Measurements from ENCODE around the gene PLEKHA1.

PLEKHA1 gene

DNA sequence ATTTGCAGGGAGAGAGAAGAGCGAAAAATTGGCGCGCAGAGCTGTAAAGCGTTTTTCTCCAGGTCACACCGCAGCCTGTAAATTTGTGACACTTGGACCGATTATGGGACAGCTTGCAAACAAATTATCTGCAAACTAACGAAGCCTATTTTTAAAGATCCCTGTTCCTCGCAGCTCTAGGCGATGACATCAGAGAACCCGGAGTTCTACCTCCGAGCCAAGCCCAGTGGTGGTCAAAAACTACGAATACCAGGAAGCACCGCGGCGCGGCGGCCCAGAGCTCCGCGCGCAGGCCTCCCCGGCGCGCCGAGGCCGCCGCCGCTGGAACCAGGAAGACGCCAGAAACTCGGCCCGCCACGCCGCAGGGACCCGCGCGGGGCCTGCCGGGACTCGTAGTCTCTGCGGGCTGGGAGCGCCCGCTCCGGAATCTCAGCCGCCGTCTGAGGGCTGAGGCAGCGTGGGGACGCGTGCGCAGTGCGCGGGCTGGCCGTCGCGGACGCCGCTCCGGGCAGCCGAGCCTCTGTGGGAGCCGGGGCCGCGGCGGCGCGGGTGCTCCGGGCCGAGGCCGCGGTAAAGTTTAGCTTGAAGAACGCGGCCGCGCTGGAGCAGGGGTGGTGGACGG lies at the start of gene PLEKHA1:
PLEKHA1 (plus strand) TSS at position 472 of the 622 bp plus-strand sequence. CDS start 18,493 bp downstream, outside the sequence.
- DNase-seq (ENCODE audit: low spot score), result peak; percentile 47

DNA sequence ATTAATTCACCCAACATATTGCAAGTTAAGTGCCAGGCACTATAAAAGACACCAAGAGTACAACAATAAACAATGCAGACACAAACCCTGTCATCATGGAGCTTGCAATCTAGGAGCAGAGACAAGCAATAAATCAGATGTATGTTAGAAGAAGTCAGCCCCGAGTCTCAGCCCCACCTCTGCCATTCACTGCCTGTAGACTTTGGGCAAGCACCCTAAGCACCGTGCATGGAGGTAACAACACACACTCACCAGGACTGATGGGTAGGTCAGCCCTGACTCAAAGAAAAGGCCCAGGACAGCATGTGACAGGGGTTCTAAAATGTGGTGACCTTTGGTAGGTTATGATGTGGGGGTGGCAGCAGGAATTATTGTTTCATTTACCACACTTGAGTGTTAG lies 49.3 kb upstream of the PLEKHA1 start:
- DNase-seq (ENCODE audit: low spot score), result no peak

GRCh38 chr10:122326385-122326784 lies 48.1 kb upstream of the PLEKHA1 start:
- DNase-seq (ENCODE audit: low spot score), result no peak

DNA sequence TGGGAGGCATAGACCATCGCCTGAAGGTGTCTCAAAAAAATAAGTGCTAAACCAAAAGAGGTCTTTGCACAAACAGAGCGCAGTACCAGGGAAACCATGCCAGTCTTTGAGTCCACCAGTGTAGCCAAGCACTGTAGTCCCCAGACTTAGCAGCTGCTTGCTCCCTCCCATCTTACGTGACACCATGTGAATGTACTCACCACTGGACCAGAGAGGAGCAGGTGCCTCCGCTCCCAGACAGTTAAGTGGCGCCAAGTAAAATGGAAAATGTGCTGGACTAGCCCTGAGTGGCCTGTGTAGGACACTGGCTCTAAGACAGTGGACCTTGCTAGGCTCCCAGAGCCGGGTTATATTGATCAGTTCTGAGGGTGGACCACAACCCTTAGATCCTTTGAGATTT lies 47.7 kb upstream of the PLEKHA1 start:
- no peak for DNase-seq (ENCODE audit: low spot score)

DNA sequence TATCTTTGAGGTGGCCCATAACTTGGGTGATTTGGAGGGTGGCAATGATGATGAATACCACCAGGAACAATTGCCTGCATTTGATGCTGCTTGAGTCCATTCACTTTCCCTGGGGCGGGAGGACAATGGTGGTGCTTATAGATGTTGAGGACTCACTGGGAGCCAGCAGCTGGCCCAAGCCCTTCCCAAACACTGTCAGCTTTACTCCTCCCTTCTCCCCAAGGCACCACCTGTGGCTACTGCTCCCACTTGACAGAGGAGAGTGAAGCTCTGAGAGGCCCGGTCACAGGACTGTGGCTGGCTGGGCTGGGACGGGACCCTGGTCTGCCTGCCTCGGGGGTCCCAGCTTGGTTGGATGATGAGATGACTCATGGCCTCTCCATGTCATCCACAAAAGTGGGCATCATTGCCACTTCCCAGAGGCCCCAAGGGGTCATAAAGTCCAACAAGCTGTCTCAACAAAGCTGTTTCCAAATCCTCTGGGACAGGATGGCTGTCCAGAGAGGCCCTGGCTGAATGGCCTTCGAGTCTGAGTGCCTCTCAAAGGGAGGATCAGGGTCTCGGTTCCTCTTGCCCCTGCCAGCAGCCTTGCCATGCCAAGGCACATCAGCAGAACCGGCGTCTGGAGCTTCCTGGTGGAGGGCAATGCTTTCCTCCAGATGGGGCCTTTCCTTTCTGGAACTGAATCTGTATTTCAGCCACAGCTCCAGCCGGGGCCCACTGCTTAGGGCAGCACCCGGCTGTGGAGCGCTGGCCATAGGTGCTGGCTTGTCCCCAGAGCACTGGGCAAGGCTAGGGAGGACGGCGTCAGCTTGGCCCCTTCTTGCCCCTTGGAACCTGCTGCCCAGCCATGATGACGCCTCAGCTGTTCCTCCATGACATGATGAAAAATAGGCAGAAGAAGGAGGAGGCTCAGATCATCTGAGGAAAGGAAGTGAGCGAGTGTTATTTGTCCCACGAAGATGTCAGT lies 47.0 kb upstream of the PLEKHA1 start:
- DNase-seq (ENCODE audit: low spot score), result no peak

GRCh38 chr10:122328676-122329075 lies 45.8 kb upstream of the PLEKHA1 start:
- no peak for DNase-seq (ENCODE audit: low spot score)

DNA sequence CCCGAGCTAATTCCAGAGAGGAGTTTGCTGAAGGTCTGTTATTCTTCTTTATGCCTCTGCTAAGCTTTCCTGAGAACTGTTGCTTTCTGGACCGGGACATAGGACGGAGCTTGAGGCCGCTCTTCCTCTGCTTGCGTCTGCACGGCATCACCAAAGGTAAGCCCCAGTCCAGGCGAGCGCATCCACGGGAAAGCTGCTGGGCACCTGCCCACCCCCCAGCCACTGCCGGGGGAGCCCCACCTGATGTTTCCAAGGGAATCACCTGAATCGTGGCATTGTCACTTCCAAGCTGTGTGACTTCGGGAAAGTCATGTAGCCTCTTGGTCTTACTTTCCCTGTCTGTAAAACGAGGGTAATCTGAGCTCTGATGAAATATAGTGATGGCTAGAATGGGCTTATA lies 45.1 kb upstream of the PLEKHA1 start:
- DNase-seq (ENCODE audit: low spot score), result no peak

- no peak for DNase-seq (ENCODE audit: low spot score)
Observed at GRCh38 chr10:122331100-122331499, 43.4 kb upstream of the PLEKHA1 start.

DNA sequence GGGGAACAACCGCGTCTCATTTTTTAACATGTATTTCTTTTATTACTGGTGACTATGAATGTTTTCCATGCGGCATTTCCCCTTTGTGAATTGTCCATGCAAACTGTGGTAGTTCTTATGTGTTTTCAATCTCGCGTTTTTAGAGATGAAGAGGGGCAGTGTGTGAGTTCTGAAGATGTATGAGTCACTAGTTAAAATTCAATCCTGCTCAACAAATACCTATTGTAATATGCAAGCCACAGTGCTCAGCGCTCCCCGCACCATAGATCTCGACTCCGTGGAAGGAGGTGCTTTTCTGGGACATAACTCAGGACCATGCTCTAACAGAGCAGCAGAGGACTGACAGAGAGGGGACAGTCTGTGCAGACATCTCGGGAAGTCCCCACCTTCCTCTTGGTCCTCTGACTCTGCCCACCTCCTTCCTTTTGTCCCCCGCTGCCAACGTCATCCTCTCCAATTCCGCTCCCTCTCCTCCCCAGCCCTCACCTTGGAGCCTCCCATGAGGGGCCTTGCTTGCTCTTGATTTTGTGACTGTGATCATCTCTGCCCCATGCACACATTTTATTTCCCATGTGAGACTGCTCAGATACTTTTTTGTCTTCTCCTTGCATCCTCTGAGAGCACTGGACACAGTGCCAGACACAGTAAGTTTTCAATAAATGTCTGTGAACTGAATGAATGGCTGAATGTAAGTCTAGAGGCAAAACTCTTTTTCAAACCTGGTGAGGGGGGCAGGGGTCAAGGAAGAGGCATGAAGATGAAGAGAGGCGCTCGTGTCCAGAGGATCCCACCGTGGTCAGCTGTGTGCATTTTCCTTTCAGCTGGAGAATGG lies 42.7 kb upstream of the PLEKHA1 start:
- no peak for DNase-seq (ENCODE audit: low spot score)

GRCh38 chr10:122333037-122333436 lies 41.5 kb upstream of the PLEKHA1 start:
- no peak for DNase-seq (ENCODE audit: low spot score)

DNA sequence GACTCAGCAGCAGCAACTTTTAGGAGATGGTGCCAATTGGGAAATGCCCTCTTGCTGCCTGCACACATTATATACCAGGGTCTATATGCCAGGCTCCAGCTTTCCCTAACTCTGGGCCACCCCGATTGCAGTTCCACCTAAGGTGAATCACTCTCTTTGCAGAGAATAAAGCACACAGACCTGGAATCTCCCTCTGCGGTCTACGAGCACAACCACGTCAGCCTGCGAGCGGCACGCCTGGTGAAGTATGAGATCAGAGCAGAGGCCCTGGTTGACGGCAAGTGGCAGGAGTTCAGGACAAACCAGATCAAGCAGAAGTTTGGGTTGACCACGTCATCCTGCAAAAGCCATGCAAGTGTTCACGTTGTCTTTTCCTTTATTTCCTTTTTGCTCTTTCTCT lies 38.2 kb upstream of the PLEKHA1 start:
- no peak for DNase-seq (ENCODE audit: low spot score)

- DNase-seq (ENCODE audit: low spot score), result no peak
Observed at GRCh38 chr10:122336961-122337360, 37.5 kb upstream of the PLEKHA1 start.

DNA sequence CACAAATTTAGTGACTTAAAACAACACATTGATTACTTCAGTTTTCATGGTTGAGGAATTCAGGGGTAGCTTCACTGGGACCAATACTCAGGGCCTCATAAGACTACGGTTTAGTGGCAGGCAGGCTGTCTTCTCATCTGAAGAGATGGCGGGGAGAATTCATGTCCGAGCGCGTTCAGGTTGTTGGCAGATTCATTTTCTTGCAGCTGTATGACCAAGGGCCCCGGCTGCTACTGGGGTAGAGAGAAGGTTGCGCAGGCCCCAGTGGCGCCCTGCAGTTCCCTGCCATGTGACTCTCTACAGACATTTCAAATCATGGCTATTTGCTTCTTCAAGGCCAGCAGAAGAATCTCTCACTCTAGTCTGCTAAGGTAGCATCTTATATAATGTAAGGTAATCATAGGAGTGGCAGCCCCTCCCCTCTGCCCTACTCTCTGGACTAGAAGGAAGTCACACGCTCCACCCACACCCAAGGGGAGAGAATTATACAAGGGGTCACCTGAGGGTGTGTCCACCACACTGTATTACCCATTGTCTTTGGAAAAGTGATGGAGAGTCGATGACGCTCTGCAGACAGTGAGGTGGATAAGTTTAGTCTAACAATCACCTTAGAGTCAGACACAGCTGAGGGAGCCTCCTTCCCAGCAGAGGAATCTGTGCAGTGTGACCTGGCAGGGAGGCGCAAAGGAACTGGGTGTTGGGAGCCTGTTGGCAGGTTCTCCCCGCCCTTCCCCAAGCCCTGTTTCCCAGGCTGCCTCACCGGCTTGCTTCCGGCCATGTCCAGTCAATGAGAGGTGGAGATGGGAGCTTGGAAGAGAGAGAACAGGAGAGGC lies 35.7 kb upstream of the PLEKHA1 start:
- DNase-seq (ENCODE audit: low spot score), result no peak

- no peak for DNase-seq (ENCODE audit: low spot score)
Observed at GRCh38 chr10:122341141-122341810, 33.2 kb upstream of the PLEKHA1 start.

- DNase-seq (ENCODE audit: low spot score), result no peak
Observed at GRCh38 chr10:122342293-122343134, 32.0 kb upstream of the PLEKHA1 start.

DNA sequence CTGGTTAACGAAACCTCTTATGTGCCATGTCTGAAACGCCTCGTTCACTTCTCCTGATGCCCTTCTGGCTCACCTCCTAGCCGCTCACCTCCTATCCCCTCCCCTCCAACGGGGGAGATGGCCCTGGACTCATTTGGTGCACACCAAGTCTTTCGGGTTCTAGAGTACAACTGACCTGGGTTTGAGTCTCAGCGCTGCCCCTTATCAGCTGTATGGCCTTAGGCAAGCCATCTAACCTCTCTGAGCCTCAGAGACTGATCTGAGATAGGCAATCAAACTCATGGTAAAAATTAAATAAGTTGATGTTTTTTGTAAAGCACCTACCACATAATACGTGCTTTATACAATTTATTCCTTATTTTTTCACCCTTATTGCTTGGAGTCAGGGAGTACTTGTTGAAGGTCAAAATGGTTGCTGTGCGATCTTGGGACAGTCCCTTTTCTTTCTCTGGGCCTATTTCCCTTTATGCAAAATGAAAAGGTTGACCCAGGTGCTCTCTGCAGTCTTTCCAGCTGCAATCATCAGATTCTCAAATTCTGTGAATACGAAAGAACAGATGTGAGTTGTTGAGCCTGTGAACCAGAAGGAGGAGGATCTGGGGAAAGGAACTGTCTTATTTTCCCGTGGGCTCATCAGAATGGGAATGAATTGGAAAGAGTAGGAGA lies 31.2 kb upstream of the PLEKHA1 start:
- DNase-seq (ENCODE audit: low spot score), result no peak

DNA sequence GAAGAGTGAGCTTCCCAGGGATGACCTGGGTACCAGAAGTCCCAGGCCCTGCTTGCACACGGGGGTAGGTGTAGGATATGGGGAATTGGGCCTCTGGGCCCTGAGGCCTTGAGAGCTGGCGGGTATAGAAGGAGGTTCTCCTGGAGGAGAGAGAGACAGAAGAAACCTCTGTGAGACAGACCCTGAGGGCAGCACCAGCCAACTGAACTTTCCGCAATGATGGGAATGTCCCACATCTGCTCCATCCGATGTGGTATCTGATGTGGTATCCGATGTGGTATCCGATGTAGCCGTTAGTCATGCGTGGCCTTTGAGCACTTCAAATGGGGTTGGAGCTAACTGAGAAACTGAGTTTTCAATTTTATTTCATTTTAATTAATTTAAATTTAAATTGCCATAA lies 30.6 kb upstream of the PLEKHA1 start:
- DNase-seq (ENCODE audit: low spot score), result no peak

GRCh38 chr10:122344741-122345258 lies 29.7 kb upstream of the PLEKHA1 start:
- no peak for DNase-seq (ENCODE audit: low spot score)

DNA sequence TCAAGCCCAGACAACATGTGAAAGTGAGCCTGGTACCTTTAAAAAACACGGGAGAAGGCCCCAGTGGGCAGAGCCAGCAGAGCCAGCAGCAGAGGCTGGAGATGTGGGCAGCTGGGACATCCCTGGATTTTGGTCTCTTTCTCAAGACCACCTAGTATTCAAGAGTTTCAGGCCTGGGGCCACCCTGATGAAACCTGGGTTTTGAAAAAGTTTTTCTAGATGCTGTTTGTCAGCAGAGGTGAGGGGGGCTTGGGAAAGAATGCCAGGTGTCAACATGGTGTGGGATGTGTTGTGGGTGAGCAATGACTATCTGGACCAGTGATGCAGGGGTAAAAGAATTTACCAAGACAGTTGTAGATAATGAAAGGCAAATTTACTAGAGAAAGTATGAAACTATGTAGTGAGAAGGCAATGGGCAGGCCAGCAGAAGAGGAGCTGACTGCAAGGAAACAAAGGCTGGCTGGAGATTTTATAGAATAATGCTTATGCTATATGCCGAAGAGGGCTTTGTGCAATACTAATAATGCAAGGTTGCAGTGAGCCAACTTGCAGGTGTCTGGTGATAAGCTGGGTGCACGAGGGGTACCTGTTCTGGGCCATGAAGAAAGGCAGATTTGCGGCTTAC lies 28.1 kb upstream of the PLEKHA1 start:
- no peak for DNase-seq (ENCODE audit: low spot score)

All from hematopoietic multipotent progenitor cell treated with erythropoietin and hydrocortisone succinate and interleukin-3 and kit ligand, for 15 days (in vitro differentiated cells).